ENCODE results near the gene MEP1A.

- TF ChIP-seq POLR2A (IDR thresholded peaks at IDR 0.05; ENCODE audit: low read depth), result no peak
- TF ChIP-seq POLR2AphosphoS5 (IDR thresholded peaks at IDR 0.05), result no peak
Measured at GRCh38 chr6:46795816-46796215, 2.6 kb downstream of the MEP1A start.

Measured in esophagus muscularis mucosa (tissue), 2 donors.